Loucy (cell line): ENCODE measurements around the gene MPV17.

Experiments
- H2AFZ ChIP-seq: fragments of 200-600 bp; sonication (generic); 2 replicates; pipeline ENCODE4 v1.6.0; 2016; ENCODE audit warnings: antibody characterized with exemption, mild to moderate bottlenecking, low read length, moderate library complexity
- H3F3A ChIP-seq: fragments of 200-600 bp; 2 replicates; pipeline ENCODE4 v1.6.0; 2016; ENCODE audit warnings: antibody characterized with exemption, low read depth, mild to moderate bottlenecking
- H3K27me3 ChIP-seq: fragments of 200-600 bp; sonication (generic); 2 replicates; pipeline ENCODE4 v1.6.1; 2014; ENCODE audit warnings: low read length, mild to moderate bottlenecking; ENCODE audit not compliant: insufficient read depth, poor library complexity, severe bottlenecking
- H3K36me3 ChIP-seq: fragments of 200-600 bp; sonication (generic); 2 replicates; pipeline ENCODE4 v1.6.1; 2016; ENCODE audit warnings: low read length; ENCODE audit not compliant: insufficient read depth
- H3K4me1 ChIP-seq: fragments of 200-600 bp; sonication (generic); 2 replicates; pipeline ENCODE4 v1.5.1; 2014; ENCODE audit warnings: low read length, mild to moderate bottlenecking; ENCODE audit not compliant: insufficient read depth, poor library complexity, severe bottlenecking
- H3K4me2 ChIP-seq: fragments of 200-600 bp; sonication (generic); 2 replicates; pipeline ENCODE4 v1.6.0; 2014; ENCODE audit warnings: antibody characterized with exemption, low read length, low read depth, mild to moderate bottlenecking; ENCODE audit not compliant: poor library complexity, severe bottlenecking
- H3K4me3 ChIP-seq: fragments of 200-600 bp; sonication (generic); 2 replicates; pipeline ENCODE4 v1.5.1; 2014; ENCODE audit warnings: low read length, mild to moderate bottlenecking, mixed read lengths; ENCODE audit not compliant: poor library complexity, severe bottlenecking
- H3K79me2 ChIP-seq: fragments of 200-600 bp; sonication (generic); 2 replicates; pipeline ENCODE4 v1.6.1; 2014; ENCODE audit warnings: low read length; ENCODE audit not compliant: insufficient read depth
- H3K9ac ChIP-seq: fragments of 200-600 bp; sonication (generic); 2 replicates; pipeline ENCODE4 v1.6.0; 2014; ENCODE audit warnings: mild to moderate bottlenecking, low read depth, low read length, moderate library complexity; ENCODE audit not compliant: poor library complexity, severe bottlenecking
- H3K9me2 ChIP-seq: fragments of 200-600 bp; sonication (generic); replicated peaks from 2 replicates; pipeline ENCODE4 v1.6.1; 2016; ENCODE audit warnings: low read depth, low read length, mixed read lengths
- H3K9me3 ChIP-seq: fragments of 200-600 bp; sonication (generic); 2 replicates; pipeline ENCODE4 v1.6.1; 2014; ENCODE audit warnings: mild to moderate bottlenecking, antibody characterized with exemption, low read length, low read depth; ENCODE audit not compliant: insufficient read depth
- H4K20me1 ChIP-seq: fragments of 200-600 bp; sonication (generic); 2 replicates; pipeline ENCODE4 v1.6.0; 2014; ENCODE audit warnings: antibody characterized with exemption, low read length, mild to moderate bottlenecking; ENCODE audit not compliant: insufficient read depth, poor library complexity, severe bottlenecking
- CTCF ChIP-seq: fragments of 200-600 bp; sonication (generic); conservative IDR thresholded peaks from 2 replicates; pipeline ENCODE4 v1.5.1; 2014; ENCODE audit warnings: mild to moderate bottlenecking, antibody characterized with exemption, low read length
- EZH2phosphoT487 ChIP-seq: fragments of 200-600 bp; IDR thresholded peaks from 2 replicates; pipeline ENCODE4 v1.6.1; 2018; ENCODE audit warnings: antibody characterized with exemption, mild to moderate bottlenecking, moderate library complexity, borderline replicate concordance

Gene MPV17

DNA sequence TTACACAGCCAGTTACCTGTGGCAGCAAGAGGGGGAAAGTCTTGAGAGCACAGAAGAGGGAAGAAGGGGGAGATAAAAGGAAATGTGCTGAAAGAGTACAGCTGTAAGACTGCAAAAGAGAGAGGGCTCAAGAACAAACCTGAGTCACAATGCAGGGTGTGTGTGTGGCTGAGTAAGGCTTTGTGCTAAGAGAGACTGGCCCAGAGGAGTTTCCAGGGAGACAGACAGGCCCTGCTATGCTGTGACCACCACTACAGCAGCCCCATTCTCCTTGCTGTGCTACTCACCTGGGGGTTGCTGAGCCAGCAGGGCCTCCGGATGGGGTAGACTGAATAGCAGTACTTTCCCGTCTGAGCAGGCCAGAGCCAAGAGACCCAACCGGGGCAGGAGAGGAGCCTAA, 12.4 kb upstream of the MPV17 start:
- H3K9ac ChIP-seq = no peak overlapping the region
- no peak overlapping the region for H3K4me2 ChIP-seq
- H3K4me3 ChIP-seq = no peak overlapping the region
- no peaks in the 10 kb centered on the region for H3K4me1 ChIP-seq
- no peaks in the 10 kb centered on the region for H4K20me1 ChIP-seq
- no peaks in the 10 kb centered on the region for H3K27me3 ChIP-seq
- peaks cover 64% of the 10 kb centered on the region for H3K36me3 ChIP-seq
- H3K9me3 ChIP-seq = no peaks in the 10 kb centered on the region
- no peaks in the 10 kb centered on the region for H3K79me2 ChIP-seq
- no peak overlapping the region for H2AFZ ChIP-seq
- no peaks in the 10 kb centered on the region for H3F3A ChIP-seq
- no peak for TF ChIP-seq EZH2phosphoT487
- TF ChIP-seq CTCF = no peak
- H3K9me2 ChIP-seq = no peaks in the 10 kb centered on the region

DNA sequence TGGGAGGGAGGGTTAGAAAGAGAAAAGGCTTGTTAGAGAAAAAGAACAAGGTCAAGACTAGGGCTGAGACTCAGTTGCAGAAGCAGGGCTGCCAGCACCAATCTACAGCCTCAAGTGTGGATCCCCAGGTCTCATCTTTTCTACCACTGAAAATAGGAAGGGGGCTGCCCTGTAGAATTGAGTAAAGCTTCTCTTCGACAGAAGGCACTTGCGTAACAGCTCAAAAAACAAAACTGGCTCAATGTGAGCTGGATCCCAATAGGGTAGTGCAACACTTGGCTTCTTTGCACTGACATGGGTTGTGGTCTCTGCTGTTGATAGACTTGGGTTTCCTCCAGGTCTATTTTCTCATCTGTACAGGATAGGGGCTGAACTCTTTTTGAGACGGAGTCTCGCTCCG, 1.8 kb upstream of the MPV17 start:
- no peak overlapping the region for H3K9ac ChIP-seq
- TF ChIP-seq EZH2phosphoT487 (no peak), CTCF (no peak)
- H3K4me3 ChIP-seq = no peak overlapping the region
- no peaks in the 10 kb centered on the region for H3K9me3 ChIP-seq
- H3K36me3 ChIP-seq = peaks cover 37% of the 10 kb centered on the region; the same call in 1 of the 2 replicates
- H3K4me2 ChIP-seq = no peak overlapping the region
- H4K20me1 ChIP-seq = no peaks in the 10 kb centered on the region
- peaks cover 15% of the 10 kb centered on the region for H3K4me1 ChIP-seq
- H3K9me2 ChIP-seq = no peaks in the 10 kb centered on the region
- peaks cover 4% of the 10 kb centered on the region; the same call in 1 of the 2 replicates for H3F3A ChIP-seq
- peaks cover 20% of the 10 kb centered on the region for H3K79me2 ChIP-seq
- no peaks in the 10 kb centered on the region for H3K27me3 ChIP-seq
- H2AFZ ChIP-seq = no peak overlapping the region

- H3K4me3 ChIP-seq = peak overlapping the region; percentile 96
- H3K9me2 ChIP-seq = no peaks in the 10 kb centered on the region
- peaks cover 4% of the 10 kb centered on the region; the same call in 1 of the 2 replicates for H3F3A ChIP-seq
- peak overlapping the region; percentile 88 for H3K4me2 ChIP-seq
- H3K4me1 ChIP-seq = peaks cover 15% of the 10 kb centered on the region
- no peaks in the 10 kb centered on the region for H3K27me3 ChIP-seq
- no peaks in the 10 kb centered on the region for H3K9me3 ChIP-seq
- TF ChIP-seq EZH2phosphoT487 (no peak), CTCF (no peak)
- H3K9ac ChIP-seq = peak overlapping the region; percentile 94
- no peaks in the 10 kb centered on the region for H4K20me1 ChIP-seq
- peaks cover 28% of the 10 kb centered on the region; the same call in 1 of the 2 replicates for H3K36me3 ChIP-seq
- H3K79me2 ChIP-seq = peaks cover 20% of the 10 kb centered on the region
- peak overlapping the region; percentile 89; the same call in 1 of the 2 replicates for H2AFZ ChIP-seq
Observed at GRCh38 chr2:27323596-27324285, 844 bp upstream of the MPV17 start.
